Germinal center (tissue), 1 donor: ENCODE data around the gene ADH5.
"Not testable (repeated sequence)": the region's sequence is repeated elsewhere in the genome, so short reads cannot be mapped to it uniquely, and the experiment has no call there.

Experiments
- DNase-seq: peaks from one replicate; pipeline ENCODE4 v3.0.0; 2012; ENCODE audit warnings: mixed read lengths, low spot score

The ADH5 gene

GRCh38 chr4:99082192-99082591, 6.4 kb downstream of the ADH5 start:
- no peak for DNase-seq

GRCh38 chr4:99080869-99081268, 7.7 kb downstream of the ADH5 start:
- DNase-seq: not testable (repeated sequence)

- no peak for DNase-seq
Measured at GRCh38 chr4:99079625-99080295, 8.8 kb downstream of the ADH5 start.

GRCh38 chr4:99078931-99079624, 9.5 kb downstream of the ADH5 start:
- DNase-seq: no peak

GRCh38 chr4:99078336-99078735, 10.3 kb downstream of the ADH5 start:
- no peak for DNase-seq

GRCh38 chr4:99077177-99077576, 11.4 kb downstream of the ADH5 start:
- DNase-seq: no peak

- DNase-seq: no peak
Measured at GRCh38 chr4:99076292-99076976, 12.2 kb downstream of the ADH5 start.

GRCh38 chr4:99074816-99075215, 13.8 kb downstream of the ADH5 start:
- no peak for DNase-seq

GRCh38 chr4:99071159-99071558, 17.4 kb downstream of the ADH5 start:
- DNase-seq: no peak

- DNase-seq: no peak
Measured at GRCh38 chr4:99067617-99068016, 21.0 kb downstream of the ADH5 start.

GRCh38 chr4:99065521-99065920, 23.1 kb downstream of the ADH5 start:
- DNase-seq: not testable (repeated sequence)

GRCh38 chr4:99062120-99062519, 26.5 kb downstream of the ADH5 start:
- DNase-seq: no peak

GRCh38 chr4:99061048-99061700, 27.4 kb downstream of the ADH5 start:
- DNase-seq: no peak

GRCh38 chr4:99059550-99059949, 29.0 kb downstream of the ADH5 start:
- no peak for DNase-seq

GRCh38 chr4:99058228-99058627, 30.4 kb downstream of the ADH5 start:
- no peak for DNase-seq

- no peak for DNase-seq
Measured at GRCh38 chr4:99054428-99054994, 34.1 kb downstream of the ADH5 start.

GRCh38 chr4:99052902-99053301, 35.7 kb downstream of the ADH5 start:
- DNase-seq: no peak

- no peak for DNase-seq
Measured at GRCh38 chr4:99047710-99048109, 40.9 kb downstream of the ADH5 start.

- DNase-seq: no peak
Measured at GRCh38 chr4:99043346-99043745, 45.2 kb downstream of the ADH5 start.

GRCh38 chr4:99038213-99038612, 50.4 kb downstream of the ADH5 start:
- no peak for DNase-seq

GRCh38 chr4:99033956-99034355, 54.6 kb downstream of the ADH5 start:
- no peak for DNase-seq

GRCh38 chr4:99029852-99030251, 58.7 kb downstream of the ADH5 start:
- no peak for DNase-seq
